Stimulated activated CD4-positive, alpha-beta T cell treated with anti-CD3 and anti-CD28 coated beads, Interleukin-1b, Interleukin-23, amount 100 ng/mL, for 1 hour (primary cell): Measurements from ENCODE around the gene GRID2.
"Not testable (repeated sequence)": the region's sequence is repeated elsewhere in the genome, so short reads cannot be mapped to it uniquely, and the experiment has no call there.

Experiments
- DNase-seq, 2 donors: peaks; one replicate each; pipeline ENCODE4 v3.0.0-alpha.2; 2020; ENCODE audit warnings: low read depth in 2 of 2

GRID2 gene

GRCh38 chr4:92433272-92433758 lies 129.5 kb downstream of the GRID2 start:
- no peak for DNase-seq

- DNase-seq, result not testable (repeated sequence)
Measured at GRCh38 chr4:92438722-92439121, 135.0 kb downstream of the GRID2 start.

DNA sequence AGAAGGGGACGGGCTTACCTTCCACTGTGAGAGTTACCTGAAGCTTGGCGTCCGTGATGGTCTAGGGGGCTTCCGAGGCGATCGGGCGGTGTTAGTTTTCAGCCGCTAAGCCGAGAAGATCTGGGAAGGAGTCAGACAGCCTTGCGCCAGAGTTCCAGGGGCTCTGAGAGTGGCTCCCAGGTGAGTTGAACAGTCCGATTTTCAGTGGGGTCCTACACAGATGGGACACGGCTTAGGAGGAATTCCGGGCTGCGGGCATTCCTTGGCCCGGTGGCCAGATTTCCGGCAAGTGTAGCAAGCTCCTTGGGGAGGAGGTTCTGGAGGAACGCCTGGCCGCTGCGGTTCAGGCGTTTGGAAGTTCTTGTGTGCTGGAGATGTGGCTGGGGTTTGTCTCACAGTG lies 138.4 kb downstream of the GRID2 start:
- DNase-seq, result not testable (repeated sequence)

- not testable (repeated sequence) for DNase-seq
Measured at GRCh38 chr4:92444143-92444843, 140.5 kb downstream of the GRID2 start.

DNA sequence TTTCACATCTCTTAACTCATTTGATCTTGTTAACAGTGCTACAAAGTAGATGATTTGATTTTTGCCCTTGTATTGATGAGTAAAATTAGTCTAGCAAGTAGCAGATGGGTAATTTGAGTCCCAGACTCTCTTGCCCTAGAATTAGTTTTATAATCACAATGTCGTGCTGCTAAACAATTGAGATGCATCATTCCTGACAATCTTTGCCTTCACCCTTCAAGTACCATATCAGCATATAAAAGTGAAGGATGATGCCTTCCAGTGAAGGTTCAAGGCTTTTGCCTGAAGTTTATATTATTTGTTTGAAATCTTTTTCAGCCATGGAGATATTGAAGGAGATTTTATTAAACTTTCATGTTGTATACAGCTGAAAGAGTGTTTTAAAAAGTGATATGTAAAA lies 141.4 kb downstream of the GRID2 start:
- DNase-seq, result no peak

GRCh38 chr4:92447255-92447905 lies 143.6 kb downstream of the GRID2 start:
- DNase-seq, result no peak

GRCh38 chr4:92448176-92448575 lies 144.4 kb downstream of the GRID2 start:
- not testable (repeated sequence) for DNase-seq

DNA sequence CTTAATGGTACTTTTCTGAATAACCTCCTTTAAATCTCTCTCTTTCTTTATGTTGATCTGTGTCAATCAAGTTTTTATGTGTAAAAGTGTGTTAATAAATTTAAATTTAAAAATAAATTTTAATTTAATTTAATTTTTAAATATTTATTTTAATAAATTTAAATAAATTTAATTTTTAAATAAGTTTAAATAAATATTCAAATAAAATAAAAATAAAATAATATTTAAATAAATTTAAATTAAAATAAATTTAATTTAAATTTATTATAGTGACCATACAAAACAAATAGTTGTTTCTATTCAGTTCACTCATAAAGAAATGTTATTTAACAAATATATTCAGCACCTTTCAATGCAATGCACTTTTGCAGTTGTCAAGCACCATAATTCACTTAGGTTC lies 146.9 kb downstream of the GRID2 start:
- DNase-seq, result no peak

- no peak for DNase-seq
Measured at GRCh38 chr4:92451782-92452181, 148.0 kb downstream of the GRID2 start.

- DNase-seq, result not testable (repeated sequence)
Measured at GRCh38 chr4:92452383-92452782, 148.6 kb downstream of the GRID2 start.

DNA sequence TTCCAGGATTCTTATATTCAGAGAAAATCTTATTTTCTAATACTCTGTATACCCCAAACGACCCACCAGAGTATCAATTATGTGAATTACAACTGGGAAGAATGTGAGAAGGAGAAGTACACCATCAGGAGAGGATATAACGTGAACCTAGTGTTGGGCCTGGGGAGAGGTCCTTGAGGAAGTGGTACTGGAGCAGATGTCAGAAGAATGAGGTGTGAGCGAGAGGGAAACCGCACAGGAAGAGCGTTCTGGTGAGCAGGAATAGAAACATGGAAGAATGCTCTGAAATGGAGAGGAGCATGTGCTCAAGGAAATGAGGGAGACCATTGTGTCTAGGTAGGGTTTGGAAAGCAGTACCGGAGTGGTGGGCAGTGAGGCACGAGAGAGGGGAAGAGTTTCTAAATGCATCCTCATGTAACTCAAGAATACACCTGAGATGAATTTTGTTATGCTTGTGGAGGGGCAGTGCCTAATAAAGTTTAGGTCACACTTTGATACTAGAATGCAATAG lies 151.6 kb downstream of the GRID2 start:
- DNase-seq, result no peak

DNA sequence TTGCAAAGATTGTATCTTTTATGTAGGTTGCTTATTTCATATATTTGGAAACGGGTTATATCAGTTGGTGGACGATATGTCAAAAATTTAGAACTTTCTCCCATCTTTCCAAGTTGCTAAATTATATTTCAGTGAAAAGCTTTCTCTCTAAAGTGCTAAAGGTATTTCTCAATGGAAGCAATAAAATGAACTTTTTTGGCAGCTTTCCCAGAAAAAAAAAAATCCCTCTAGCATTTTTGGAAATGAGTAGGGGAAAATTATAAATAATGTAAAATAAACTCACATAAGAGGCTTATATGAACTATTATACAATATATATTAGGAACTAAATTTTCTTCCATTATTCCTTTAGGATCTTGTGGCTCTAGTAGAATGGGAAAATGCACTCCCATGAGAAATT lies 152.2 kb downstream of the GRID2 start:
- DNase-seq, result no peak

GRCh38 chr4:92461732-92462131 lies 158.0 kb downstream of the GRID2 start:
- DNase-seq, result no peak

- DNase-seq, result no peak
Measured at GRCh38 chr4:92477298-92477697, 173.5 kb downstream of the GRID2 start.

DNA sequence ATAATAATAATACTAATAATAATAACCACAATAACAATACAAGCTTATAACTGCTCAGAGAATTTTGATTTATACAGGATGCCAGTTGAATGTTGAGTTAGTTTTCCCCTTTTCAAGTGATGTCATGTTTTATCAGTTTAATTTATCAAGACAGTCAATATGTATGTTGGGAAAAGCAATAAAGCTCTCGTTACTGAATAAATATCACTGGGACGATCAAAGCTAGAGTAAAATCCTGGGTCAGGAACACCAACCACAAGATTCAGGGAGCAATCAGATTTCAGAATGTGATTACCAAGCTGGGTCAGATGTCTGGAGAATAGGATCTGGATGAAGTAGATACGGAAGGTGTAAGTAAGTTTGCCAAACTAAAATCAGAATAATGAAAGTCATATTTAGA lies 179.6 kb downstream of the GRID2 start:
- no peak for DNase-seq

DNA sequence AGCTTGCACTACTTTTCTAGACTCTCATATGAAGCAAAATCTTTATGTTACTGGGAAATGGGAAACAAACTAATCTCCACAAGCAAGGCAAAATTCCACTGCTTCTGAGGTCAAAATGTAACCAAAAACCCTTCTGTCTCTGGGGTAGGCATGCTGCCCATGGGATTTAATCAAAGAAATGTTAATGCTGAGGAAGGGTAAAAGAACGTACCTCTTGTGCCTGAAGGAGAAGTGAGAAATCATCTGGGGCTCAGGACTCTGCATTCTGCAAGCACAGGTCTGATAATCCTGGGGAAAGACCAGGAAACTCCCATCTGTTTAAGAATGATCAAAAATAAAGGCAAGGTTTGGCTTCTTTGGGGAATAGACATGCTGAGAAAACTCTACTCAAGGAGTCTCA lies 184.7 kb downstream of the GRID2 start:
- no peak for DNase-seq

DNA sequence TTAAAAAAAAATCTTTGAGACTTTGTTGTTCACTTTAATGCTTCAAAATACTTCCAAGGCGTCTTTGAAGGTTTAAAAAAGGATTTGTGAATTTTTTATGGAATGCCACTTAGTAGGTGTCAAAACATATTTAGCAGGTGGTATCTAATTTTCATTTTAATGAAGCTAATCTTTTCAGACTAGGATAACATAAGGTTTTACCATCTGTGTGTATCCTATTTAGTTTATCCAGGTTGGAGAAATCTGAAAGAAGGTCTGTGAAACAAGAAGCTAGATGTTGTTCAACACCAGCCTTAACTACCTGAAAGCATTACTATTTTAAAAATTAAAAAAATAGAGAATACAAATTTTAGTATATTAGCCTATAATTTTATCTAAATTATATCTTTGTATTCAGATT lies 193.4 kb downstream of the GRID2 start:
- no peak for DNase-seq

DNA sequence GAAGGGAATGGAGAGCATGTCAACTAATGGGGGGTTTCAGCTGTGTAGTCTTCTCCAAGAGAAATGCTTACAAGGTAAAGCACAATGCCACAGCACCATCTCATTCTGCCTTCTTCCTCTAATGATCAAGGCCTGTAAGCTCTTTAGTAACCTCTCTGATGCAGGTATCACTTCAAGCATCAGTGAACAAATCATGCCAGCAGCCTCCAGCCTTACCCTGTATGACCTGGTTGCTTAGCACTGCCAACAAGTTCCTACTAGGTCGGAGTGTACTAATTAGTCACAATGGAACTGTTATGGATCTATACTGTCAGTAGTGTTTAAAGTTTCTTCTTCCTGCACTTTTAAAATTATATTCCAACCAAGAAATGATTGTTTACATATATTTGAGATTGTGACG lies 197.7 kb downstream of the GRID2 start:
- DNase-seq, result no peak

- no peak for DNase-seq
Measured at GRCh38 chr4:92506933-92507332, 203.2 kb downstream of the GRID2 start.

DNA sequence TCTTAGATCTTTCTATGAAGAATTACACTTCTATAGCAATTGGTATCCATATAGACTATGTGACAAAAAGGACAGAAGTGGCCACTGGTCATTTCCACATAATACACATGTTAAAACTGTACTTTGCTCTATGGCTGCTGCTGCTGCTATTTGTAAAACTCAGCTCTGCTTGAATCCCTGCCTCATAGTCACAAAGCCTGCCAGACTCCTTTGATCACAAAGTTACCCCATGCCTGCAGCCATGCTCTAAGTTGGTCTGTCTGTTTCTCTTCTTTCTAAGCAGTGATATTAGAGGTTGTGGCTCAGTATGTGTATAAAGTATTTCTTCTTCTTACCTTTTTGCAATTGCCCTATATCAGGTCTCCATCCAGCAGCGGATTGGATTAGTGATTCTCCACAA lies 210.9 kb downstream of the GRID2 start:
- DNase-seq, result no peak

GRCh38 chr4:92516450-92516849 lies 212.7 kb downstream of the GRID2 start:
- DNase-seq, result no peak

DNA sequence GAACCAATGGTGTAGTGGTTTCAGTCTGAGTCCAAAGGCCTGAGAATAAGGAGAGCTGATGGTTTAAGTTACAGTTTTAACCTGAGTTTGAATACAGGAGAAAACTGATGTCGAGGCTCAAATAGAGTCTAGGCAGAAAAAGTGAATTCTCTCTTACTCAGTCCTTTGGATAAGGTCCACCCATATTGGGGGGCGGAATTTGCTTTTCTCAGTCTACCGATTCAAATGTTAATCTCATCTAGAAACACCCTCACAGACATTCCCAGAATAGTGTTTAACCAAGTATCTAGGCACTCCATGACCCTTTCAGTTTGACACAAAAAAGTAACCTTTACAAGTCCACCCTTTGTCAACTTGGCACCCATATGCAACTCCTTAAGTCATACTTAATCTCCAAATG lies 216.0 kb downstream of the GRID2 start:
- DNase-seq, result no peak

GRCh38 chr4:92520563-92520962 lies 216.8 kb downstream of the GRID2 start:
- DNase-seq, result no peak
